AG04450 (cell line): ENCODE results near the gene FAM193B. TPM values are rescaled to one million over a fixed set of nuclear protein-coding genes. Genes with fewer than 3 reads are reported as not detected.
A peak's percentile ranks its signal among the peaks of the same experiment; 100 is the strongest.

Experiments used
- CTCF ChIA-PET: fragments of 300-600, 350-600 bp; formaldehyde crosslinking; extraction: SDS; loops from one replicate; lab custom pipeline; 2022; ENCODE audit warnings: antibody characterized with exemption, inconsistent platforms; lab: Charles Lee
- POLR2A ChIA-PET: fragments of 350-600 bp; formaldehyde crosslinking; extraction: SDS; loops from one replicate; lab custom pipeline; 2021; ENCODE audit warnings: antibody characterized with exemption, inconsistent platforms; lab: Yijun Ruan, JAX
- DNase-seq: peaks from one replicate; pipeline ENCODE4 v3.0.0-alpha.2; 2011; ENCODE audit warnings: low read depth, low spot score
- H3K27ac ChIP-seq: one replicate; pipeline ENCODE4 v1.5.1; 2012; ENCODE audit warnings: low read depth, low read length, control low read depth
- H3K27me3 ChIP-seq: one replicate; pipeline ENCODE4 v1.6.0; 2012; ENCODE audit warnings: low read length; ENCODE audit not compliant: control insufficient read depth, insufficient read depth
- H3K4me3 ChIP-seq: 2 replicates; pipeline ENCODE4 v1.5.1; 2011; ENCODE audit warnings: mild to moderate bottlenecking, low read depth, low read length, control low read depth
- H3K9me3 ChIP-seq: 2 replicates; pipeline ENCODE4 v1.5.1; 2012; ENCODE audit warnings: low read length; ENCODE audit not compliant: control insufficient read depth, insufficient read depth
- CTCF ChIP-seq: IDR thresholded peaks from 2 replicates; pipeline ENCODE4 v1.5.1; 2011; ENCODE audit warnings: low read depth, low read length, control low read depth, inconsistent platforms
- polyA plus RNA-seq: library from polyadenylated mRNA; depleted of rRNA; stranded (reverse); fragments of >200 nt; gene quantifications from 2 replicates; pipeline ENCODE4 v1.2.3, GENCODE V29; 2011

Gene FAM193B
- polyA plus RNA-seq, 1 experiment: 30.1 TPM

GRCh38 chr5:177496070-177496726, 58.2 kb downstream of the FAM193B start:
- H3K27ac ChIP-seq: peak overlapping the region; percentile 99
- CTCF ChIA-PET: interaction anchor here (0.9 to 2.4 kb wide), 4 partner anchors 39 to 92 kb away, joined by 3 to 13 read pairs (median 8); no protein-coding TSS in a partner anchor
- H3K27me3 ChIP-seq: no peaks in the 10 kb centered on the region
- H3K4me3 ChIP-seq: peak overlapping the region; percentile 95
- POLR2A ChIA-PET: interaction anchor here (0.6 to 12.1 kb wide), 16 partner anchors 8 to 106 kb away, joined by 3 to 230 read pairs (median 4); partner anchors contain the start of genes B4GALT7, DBN1, DDX41 and PRR7
- no peaks in the 10 kb centered on the region; the same call in 1 of the 2 replicates for H3K9me3 ChIP-seq
- TF ChIP-seq CTCF: peak; percentile 49
- DNase-seq: no peak

GRCh38 chr5:177495243-177496060, 58.9 kb downstream of the FAM193B start:
- TF ChIP-seq CTCF: no peak
- peak overlapping the region; percentile 99 for H3K27ac ChIP-seq
- ChIA-PET POLR2A (interaction anchor here (0.5 to 12.1 kb wide), 16 partner anchors 8 to 356 kb away, joined by 3 to 230 read pairs (median 5); partner anchors contain the start of genes DBN1, DDX41, PRR7 and TMED9), CTCF (interaction anchor here (0.9 to 2.4 kb wide), 5 partner anchors 32 to 91 kb away, joined by 3 to 13 read pairs (median 6); no protein-coding TSS in a partner anchor)
- no peaks in the 10 kb centered on the region; the same call in 1 of the 2 replicates for H3K9me3 ChIP-seq
- no peaks in the 10 kb centered on the region for H3K27me3 ChIP-seq
- peak; percentile 85 for DNase-seq
- H3K4me3 ChIP-seq: peak overlapping the region; percentile 95

GRCh38 chr5:177494346-177495195, 59.8 kb downstream of the FAM193B start:
- peak overlapping the region; percentile 99 for H3K27ac ChIP-seq
- H3K4me3 ChIP-seq: peak overlapping the region; percentile 95
- CTCF ChIA-PET: interaction anchor here (0.9 to 2.4 kb wide), 4 partner anchors 31 to 90 kb away, joined by 4 to 13 read pairs (median 8); no protein-coding TSS in a partner anchor

More at GRCh38 chr5:177494346-177495195, 59.8 kb downstream of the FAM193B start:
- POLR2A ChIA-PET: interaction anchor here (0.7 to 12.1 kb wide), 11 partner anchors 8 to 115 kb away, joined by 3 to 230 read pairs (median 6); partner anchors contain the start of genes DBN1 and DDX41
- no peaks in the 10 kb centered on the region for H3K27me3 ChIP-seq
- peak; percentile 56 for TF ChIP-seq CTCF
- H3K9me3 ChIP-seq: no peaks in the 10 kb centered on the region; the same call in 1 of the 2 replicates
- peak; percentile 85 for DNase-seq
